Measurements from ENCODE around the gene ZNF496. TPM values are rescaled to one million over a fixed set of nuclear protein-coding genes. Genes with fewer than 3 reads are reported as not detected.
A peak's percentile ranks its signal among the peaks of the same experiment; 100 is the strongest.

ZNF496 gene
- total RNA-seq, 1 experiment from 2014 or later, result 66.5 TPM

DNA sequence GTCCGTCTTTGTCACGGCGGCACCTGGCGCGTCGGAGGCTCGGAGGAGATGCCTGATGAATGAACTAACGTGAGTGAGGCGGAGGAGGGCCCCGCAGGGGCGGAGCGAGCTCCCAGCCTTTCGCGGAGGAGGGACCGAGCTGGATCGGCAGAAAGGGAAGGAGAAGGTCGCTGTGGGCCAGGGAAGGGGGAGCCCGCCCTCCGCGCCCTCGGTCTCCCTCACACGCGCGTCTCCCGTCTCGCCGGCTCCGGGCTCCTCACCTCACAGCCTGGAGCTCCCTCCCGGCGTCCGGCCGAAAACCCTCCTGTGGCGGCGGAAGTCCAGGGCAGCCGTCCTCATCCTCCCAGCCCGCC, 519 bp downstream of the ZNF496 start:
- peaks cover 48 to 66% (median 61%) of the 10 kb centered on the region in 3 experiments for H3K36me3 Mint-ChIP-seq (ENCODE audit: insufficient read depth in 1 of 3, low read depth in 3 of 3)
- Histone ChIP-seq H3K79me2 (ENCODE audit: insufficient read depth, low read length) (peaks cover 17% of the 10 kb centered on the region; the same call in 1 of the 2 replicates), H3K18ac (ENCODE audit: insufficient read length, low read depth, low read length) (peak overlapping the region; percentile 8), H3K4ac (ENCODE audit: low read depth, low read length) (no peak overlapping the region; the same call in 1 of the 2 replicates), H3K9ac (ENCODE audit: extremely low read depth, insufficient read length, low read length) (peak overlapping the region; percentile 12), H3K9me3 (ENCODE audit: control insufficient read depth, low read depth, low read length) (no peaks in the 10 kb centered on the region), H3T11ph (ENCODE audit: low read length) (no peak overlapping the region), H3K27ac (ENCODE audit: insufficient read length, low read depth, low read length) (no peak overlapping the region), H2AK5ac (ENCODE audit: insufficient read length, low read length) (no peak overlapping the region), H2BK5ac (ENCODE audit: insufficient read length, low read length) (no peak overlapping the region), H4K5ac (ENCODE audit: insufficient read length, low read depth, low read length) (no peak overlapping the region), H3K14ac (ENCODE audit: insufficient read depth, low read length) (peak overlapping the region; percentile 5), H4K20me1 (ENCODE audit: control insufficient read depth, insufficient read depth, insufficient read length) (no peaks in the 10 kb centered on the region), H3K79me1 (ENCODE audit: insufficient read depth, low read depth, low read length, poor library complexity, severe bottlenecking) (peaks cover 8% of the 10 kb centered on the region), H4K8ac (replicated peaks; ENCODE audit: insufficient read length, low read depth, low read length) (no peak overlapping the region), H2AFZ (ENCODE audit: low read length) (no peak overlapping the region), H3K4me2 (ENCODE audit: insufficient read depth, insufficient read length, low read length) (peak overlapping the region; percentile 83), H2BK120ac (ENCODE audit: low read depth, low read length, poor library complexity, severe bottlenecking) (no peak overlapping the region), H3K27me3 (ENCODE audit: insufficient read depth, low read length) (no peaks in the 10 kb centered on the region), H2BK20ac (ENCODE audit: low read depth, low read length, poor library complexity, severe bottlenecking) (no peak overlapping the region), H3K23me2 (ENCODE audit: insufficient read length, low read depth, low read length, poor library complexity, severe bottlenecking) (peaks cover 10% of the 10 kb centered on the region), H3K4me1 (ENCODE audit: insufficient read depth, low read length) (peaks cover 16% of the 10 kb centered on the region), H4K91ac (ENCODE audit: insufficient read length, low read depth, low read length) (no peak overlapping the region), H3K23ac (ENCODE audit: insufficient read length, low read depth, low read length) (no peak overlapping the region), H2BK15ac (ENCODE audit: low read depth, low read length) (no peak overlapping the region), H3K56ac (ENCODE audit: insufficient read length, low read depth, low read length) (no peak overlapping the region), H2BK12ac (ENCODE audit: insufficient read length, low read depth, low read length) (no peak overlapping the region)
- no CpG with 5 or more reads among the region's 36 CpGs for WGBS (ENCODE audit: extremely low coverage, insufficient read length, low lambda C conversion rate)
- no peaks in the 10 kb centered on the region for H3K9me3 Mint-ChIP-seq
- H3K4me1 Mint-ChIP-seq, result peaks cover 42 to 43% of the 10 kb centered on the region in 2 experiments
- peak; percentile 70 for DNase-seq
- H3K4me3 Mint-ChIP-seq, result peak overlapping the region; percentile 83 to 93
- TF ChIP-seq, protein P1, sequence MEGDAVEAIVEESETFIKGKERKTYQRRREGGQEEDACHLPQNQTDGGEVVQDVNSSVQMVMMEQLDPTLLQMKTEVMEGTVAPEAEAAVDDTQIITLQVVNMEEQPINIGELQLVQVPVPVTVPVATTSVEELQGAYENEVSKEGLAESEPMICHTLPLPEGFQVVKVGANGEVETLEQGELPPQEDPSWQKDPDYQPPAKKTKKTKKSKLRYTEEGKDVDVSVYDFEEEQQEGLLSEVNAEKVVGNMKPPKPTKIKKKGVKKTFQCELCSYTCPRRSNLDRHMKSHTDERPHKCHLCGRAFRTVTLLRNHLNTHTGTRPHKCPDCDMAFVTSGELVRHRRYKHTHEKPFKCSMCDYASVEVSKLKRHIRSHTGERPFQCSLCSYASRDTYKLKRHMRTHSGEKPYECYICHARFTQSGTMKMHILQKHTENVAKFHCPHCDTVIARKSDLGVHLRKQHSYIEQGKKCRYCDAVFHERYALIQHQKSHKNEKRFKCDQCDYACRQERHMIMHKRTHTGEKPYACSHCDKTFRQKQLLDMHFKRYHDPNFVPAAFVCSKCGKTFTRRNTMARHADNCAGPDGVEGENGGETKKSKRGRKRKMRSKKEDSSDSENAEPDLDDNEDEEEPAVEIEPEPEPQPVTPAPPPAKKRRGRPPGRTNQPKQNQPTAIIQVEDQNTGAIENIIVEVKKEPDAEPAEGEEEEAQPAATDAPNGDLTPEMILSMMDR (conservative IDR thresholded peaks at IDR 0.05), result no peak
- peak overlapping the region in 2 of 3 experiments; percentile 85 to 95; a peak in 4 of 7 replicates for H3K27ac Mint-ChIP-seq
- H3K27me3 Mint-ChIP-seq (ENCODE audit: low read depth), result peaks cover 2% of the 10 kb centered on the region; the same call in 1 of the 2 replicates

Data from H9 (cell line).